ENCODE measurements around the gene ADAM19.
"Not testable (repeated sequence)": the region's sequence is repeated elsewhere in the genome, so short reads cannot be mapped to it uniquely, and the experiment has no call there.

The ADAM19 gene

DNA sequence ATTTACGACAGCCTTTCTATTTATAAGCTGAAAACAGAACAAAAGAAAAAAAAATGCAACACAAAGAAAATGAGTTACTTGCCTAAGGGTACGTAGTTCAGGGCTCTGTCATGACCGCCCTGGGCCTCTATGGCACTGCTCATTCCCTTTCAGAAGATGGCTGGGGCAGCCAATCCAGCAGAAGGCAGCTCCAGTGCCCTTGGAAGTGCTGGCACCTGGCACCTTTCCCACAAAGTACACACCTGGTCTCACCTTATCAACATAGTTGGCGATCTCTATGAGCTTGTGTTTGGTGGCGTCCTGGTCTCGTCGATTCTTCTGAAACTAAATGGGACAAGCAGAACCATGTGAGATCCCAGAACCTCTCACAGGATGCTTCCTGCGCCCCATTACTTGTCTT, 62.4 kb downstream of the ADAM19 start:
- no peak for DNase-seq

DNA sequence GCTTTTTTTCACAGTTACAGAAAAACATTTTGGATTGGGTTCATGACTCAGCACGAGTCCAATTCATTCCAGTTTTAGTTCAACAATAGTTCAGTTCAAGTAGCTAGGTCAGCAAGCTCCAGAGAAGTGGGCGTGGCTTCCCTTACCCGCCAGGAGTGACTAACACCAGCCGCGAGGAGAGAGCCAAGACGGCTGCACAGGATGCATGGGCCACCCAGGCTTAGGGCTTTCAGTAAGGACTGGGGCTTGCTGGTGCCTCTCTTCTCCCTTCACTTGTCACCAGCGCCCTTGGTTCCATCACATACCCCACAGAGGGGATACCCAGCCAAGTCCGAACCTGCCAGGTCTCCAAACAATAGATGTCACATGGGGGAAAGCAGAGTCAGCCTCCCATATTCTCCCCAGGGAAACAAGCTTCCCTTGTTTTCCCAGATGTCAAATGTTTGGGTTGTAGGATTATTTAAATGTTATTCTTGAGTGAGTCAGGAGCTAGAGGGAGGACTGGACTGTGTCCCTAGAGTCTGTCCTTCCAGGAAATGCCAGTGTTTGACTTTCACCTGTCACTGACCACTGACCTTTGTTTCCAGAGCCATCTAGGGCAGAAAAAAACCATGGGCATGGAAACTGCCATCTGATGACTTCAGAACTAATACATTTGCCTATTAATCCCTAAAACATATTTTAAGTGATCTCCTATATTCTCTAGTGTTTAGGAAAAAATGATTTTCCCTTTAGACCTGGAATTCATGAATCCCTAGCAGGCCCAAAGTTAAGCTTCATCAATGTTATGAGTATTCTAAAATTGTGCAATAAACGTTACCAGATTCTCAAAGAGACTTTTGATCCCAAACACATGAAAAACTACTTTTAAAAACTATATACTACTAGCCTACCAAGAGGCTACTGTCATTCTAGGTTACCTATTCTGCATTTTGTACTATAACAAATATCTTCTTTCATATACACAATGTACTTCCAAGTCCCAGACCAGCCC, 63.6 kb downstream of the ADAM19 start:
- no peak for DNase-seq

DNA sequence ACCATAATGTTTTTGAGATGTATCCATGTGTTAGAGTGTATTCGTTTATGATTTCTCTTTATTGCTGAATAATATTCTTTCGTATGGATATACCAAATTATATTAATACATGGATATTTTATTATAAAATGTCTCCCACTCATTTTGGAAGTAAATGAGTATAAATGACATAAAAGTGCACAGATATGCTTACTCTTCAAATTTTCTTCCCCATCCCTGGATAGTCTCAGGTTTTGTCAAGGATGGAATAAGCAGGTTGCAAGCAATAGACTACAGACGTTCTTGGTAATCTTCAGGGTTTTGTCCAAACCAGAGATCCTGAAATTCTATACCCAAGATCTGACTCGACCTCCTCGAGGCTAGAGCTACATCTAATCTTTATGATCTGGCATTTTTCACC, 64.9 kb downstream of the ADAM19 start:
- DNase-seq: no peak

DNA sequence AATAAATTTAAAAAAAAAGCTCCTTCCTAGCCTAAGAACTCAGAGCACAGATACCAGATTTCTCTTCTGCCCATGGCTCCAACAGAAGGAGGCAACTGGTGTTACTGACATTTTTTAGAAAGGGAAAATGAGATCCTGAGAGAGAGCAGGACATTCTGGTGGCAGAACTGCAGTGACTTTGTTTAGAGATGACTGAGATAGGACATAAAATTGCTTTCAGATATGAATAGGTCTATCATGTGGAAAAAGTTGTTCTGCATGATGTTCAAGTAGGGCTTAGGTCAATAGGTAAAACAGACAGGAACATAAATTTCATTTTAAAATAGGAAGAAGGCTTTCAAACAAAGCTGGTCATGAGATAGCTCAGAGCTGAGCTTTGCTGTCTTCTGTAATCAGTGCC, 66.0 kb downstream of the ADAM19 start:
- no peak for DNase-seq

DNA sequence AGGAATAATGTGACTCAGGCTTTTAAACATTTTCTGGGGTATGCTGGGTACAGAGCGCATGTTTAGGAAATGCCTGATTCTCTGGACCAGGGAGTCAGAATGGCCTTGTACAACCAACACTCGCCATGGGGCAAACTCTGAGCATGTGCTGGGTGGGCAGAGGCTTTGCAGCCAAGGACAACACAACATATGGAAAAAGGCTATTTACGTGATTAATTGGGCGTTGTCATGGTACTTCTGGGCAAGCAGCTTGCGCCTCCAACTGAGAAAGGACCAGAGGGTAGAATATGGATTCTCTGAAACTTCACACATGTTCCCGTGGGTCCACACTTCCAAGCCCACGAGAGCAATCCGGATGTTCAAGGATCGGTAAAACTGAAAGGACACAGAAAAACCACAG, 66.5 kb downstream of the ADAM19 start:
- no peak for DNase-seq

DNA sequence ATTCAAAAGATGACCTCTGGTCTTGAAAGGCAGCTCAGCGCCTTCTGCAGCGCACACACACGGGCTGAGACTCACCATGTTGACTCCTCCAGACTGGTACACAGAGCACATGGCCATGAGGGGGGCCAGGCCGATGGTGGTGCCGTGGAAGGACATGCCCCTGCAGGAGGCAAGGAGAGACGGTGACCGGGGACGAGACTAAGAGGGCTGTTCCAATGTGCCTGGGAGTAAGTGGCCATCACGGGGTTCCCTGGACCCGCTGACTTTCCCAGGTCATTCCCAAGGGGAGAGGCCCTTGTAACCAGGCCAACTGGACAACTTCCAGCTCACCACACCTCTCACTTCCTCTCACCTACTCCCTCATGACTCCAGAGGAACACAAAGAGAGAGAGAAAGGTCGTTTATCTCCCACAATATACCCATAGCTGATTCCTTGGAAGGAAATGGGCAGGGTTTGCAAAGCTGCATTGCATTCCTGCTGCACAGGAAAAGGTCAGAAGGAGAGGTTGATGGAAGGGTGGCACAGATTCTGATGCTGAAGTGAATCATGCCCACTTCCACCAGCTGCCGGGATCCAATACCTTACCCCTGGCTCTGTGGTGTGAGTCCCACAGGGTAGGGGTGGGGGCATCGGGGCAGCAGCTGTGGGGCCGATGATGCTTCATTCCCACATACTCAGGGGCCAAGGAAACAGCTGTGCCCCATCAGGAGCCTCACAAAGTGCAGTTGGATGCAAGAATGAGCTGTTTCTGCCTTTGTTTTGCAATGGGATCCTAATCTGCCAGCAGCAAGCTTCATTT, 68.4 kb downstream of the ADAM19 start:
- DNase-seq: no peak

DNA sequence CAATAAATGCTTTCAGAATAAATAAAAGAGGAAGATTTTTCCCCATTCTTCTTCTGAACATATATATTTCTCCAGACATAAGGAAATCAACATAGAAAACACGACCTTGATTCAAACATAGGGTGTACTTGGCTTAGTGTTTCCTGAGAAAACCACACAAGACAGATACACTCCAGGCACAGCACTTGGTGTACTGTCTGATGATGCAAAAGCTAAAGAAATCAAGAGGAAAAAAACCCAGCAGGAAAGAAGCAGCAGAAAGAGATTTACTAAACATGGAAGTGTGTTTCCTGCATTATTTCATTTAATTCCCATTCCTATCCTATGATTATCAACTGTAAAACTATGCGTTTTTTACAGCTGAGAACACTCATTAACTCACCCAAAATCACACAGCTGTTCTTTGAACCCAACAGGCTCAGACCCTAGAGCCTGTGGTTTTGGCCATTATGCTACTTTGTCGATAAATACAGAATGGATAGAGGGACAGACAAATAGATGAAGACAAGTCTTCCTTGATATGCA, 69.4 kb downstream of the ADAM19 start:
- DNase-seq: no peak

DNA sequence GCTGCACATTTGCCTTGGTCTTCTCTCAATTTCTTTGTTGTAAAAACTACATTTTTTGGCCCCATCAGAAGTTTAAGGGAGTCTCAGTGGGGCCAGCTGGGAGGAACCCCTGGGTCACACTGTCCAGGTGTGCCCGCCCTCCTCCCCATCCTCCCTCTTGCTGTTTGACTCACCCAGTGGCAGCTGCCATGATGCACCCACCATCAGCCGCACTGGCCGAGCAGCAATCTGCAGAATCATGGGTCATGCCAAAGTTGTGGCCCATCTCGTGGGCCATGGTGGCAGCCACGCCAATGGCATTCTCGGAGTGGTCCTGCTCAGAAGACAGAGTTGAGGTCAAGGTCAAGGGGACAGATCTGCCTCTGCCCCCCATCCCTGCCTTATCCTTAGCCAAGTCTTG, 70.1 kb downstream of the ADAM19 start:
- DNase-seq: no peak

DNA sequence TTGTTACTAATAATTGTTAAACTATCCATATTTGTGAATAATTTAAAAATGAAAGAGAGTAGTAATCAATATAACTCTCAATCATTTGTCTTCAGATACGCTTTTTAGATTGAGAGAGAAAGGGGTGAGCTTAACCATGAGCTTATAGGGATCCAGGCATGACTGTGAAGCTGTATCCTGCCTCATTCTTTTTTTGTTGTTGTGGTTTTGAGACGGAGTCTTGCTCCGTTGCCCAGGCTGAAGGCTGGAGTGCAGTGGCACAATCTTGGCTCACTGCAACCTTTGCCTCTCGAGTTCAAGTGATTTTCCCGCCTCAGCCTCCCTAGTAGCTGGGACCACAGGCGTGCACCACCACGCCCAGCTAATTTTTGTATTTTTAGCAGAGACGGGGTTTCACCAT, 71.5 kb downstream of the ADAM19 start:
- DNase-seq: no peak

DNA sequence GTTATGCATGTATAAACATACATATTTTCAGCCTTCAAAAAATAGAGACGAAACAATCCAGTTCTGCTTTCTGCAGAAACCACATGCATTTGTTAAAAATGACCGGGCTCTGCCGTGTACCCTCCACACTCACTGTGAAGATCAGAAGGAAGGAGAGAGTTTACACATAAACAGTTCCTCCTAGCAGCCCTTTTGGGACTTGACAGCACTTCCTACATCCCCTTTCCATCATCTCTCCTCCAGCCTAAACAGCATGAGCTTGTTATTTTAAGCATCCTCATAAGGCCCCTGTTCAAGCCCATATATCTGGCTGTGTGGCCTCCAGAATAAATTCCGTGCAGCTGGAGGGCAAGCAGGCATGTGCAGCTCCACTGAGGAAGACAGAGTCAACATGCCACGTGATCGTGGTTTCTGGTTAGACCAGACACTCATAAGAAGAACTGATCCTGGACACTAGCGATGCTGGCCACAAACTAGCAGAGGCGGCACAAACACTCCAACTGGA, 73.4 kb downstream of the ADAM19 start:
- DNase-seq: no peak

DNA sequence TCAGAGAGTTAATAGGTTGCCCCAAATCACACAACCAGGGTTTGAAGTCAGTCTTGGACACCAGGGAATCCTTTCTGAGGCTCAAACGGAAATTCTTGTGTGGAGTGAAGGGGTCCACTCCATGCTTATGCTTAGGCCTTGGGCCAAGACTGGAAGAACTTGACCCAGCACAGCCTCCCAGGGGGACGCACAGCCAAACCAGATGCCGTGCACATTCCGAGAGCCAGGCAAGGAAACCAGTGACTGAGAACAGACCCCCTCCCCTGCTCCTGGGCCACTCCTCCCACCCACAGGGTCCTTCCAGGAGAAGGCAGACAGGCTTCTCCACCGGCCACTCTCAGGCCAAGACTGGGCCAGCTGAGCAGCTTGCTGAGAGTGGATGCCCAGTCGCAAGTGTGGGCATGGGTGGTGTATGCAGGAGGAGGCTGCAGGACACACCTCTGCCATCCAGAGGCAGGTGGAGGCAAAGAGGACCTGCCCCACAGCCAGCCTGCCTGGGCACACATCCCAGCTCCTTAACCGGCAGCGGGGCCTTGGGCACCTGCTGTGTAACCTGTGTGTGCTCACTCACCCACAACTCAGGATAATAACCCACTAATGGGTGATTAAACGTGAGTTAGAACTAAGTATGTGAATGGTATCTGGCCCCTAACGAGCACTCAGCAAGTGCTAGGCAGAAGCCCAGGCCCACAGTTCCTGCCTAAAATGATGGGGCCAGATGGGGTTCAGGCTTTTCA, 77.5 kb downstream of the ADAM19 start:
- no peak for DNase-seq

DNA sequence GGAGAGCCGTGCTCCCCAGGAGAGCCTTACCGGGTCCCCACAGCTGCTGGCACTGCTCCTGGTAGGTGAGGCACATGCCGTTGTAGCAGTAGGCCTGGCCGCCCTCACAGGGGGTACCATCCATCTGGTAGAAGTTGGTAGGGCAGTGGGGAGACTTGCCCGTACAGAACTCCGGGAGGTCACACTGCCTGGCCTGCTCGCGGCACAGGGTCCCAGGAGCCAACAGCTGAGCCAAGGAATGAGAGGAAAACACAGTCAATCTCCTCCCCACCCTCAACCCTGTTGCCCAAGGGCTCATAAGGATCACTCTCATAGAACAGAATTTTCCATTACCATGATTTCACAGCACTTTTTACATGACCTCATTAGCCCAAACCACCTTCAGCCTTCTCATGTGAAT, 78.7 kb downstream of the ADAM19 start:
- DNase-seq: no peak

DNA sequence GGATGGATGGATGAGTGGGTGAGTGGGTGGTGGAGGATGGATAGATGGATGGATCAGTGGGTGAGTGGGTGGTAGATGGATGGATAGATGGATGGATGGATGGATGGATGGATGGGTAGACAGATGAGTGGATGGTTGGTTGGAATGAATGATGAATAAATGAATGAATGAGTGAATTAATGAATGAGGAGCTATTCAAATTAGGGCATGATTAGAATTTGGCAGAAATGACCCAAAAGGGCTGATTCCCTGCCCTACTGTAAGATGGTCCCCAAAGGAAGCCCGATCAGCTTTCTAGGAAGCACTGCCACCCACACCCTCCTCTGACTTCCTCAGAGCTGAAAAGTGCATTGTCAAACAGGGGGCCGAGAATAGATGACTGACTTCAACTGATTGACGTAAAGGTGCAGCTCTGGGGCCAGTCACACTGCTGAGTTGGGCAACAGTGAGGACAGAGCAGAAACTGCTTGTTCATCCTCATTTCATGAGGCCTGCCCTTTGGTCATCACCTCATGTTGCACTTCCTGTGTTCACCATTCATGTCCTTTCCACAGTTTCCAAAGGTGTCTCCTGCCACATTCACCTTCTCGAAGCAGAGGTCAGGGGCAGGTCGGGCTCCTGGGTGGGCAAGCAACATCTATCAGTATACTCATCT, 81.3 kb downstream of the ADAM19 start:
- no peak for DNase-seq

DNA sequence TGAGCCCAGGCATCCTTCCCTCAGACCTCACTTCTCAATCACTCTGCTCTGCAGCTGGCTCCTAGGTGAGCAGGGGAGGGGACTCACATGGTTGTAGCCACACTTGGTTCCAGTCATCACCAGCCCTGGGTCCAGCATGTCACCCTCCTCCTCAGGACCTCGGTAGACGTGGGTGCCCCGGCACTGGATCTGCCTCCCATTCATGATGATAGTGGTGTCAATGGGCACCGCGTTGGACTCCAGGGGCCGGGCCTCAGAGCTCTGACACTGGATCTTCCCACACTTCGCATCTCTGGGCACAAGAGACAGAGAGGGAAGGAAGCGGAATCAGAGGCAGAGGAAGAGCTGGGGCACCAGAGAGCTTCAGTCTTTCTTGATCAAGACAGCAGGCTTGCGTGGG, 82.7 kb downstream of the ADAM19 start:
- no peak for DNase-seq

DNA sequence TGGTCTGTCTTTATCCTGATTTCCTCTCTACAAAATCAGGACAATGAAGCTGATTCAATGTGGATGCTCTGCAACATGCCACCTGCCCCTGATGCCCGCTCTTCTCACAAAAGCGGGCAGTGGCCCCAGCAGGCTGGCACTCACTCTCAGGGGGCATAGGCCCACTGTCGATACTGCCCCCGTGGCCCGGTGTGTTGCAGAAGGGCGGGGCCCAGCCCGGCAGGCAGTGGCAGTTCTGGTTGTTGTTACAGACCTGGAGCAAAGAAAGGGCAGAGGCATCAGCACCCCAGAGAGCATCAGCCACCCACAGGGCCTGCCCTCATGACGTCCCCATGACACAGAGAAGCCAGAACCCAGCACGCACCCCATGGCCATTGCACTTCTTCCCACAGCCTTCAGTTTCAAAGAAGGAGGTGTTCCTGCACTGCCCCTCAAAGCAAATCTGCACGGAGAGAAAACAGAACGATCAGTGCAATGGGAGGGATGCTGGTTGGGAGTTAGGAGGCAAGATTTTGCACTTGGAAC, 84.0 kb downstream of the ADAM19 start:
- no peak for DNase-seq

DNA sequence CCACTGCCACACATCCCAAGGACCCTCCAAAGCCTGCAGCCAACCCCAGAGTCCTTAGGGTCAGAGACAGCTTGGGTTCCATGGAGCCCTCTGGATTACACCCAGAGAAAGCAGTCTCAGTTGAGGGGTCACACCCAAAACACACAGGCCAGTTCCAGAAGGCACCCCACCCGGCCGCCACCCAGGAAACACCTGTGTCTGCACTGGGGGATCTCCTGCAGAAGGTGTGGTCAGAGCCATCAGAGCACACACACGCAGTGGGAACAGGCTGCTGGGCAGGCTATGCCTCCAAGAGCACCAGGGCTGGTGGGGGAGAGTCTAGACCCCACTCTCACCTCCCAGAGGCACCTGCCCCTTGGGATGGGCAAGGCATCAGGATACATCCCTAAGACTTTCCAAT, 88.2 kb downstream of the ADAM19 start:
- DNase-seq: no peak

DNA sequence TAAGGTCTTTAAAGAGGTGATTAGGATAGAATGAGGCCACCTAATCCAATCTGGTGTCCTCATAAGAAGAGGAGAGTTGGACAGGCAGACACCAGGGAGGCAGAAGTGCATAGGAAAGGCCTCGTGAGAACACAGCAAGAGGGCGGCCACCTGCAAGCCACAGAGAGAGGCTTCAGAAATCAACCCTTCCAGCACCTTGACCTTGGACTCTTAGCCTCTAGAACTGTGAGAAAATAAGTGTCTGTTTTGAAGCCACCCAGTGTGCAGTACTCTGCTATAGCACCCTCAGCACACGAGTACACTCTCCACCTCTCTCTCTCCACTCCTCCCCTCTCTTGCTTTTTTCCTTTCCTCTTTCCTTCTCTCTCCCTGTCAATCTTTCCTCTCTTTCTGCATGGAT, 88.7 kb downstream of the ADAM19 start:
- DNase-seq: no peak

DNA sequence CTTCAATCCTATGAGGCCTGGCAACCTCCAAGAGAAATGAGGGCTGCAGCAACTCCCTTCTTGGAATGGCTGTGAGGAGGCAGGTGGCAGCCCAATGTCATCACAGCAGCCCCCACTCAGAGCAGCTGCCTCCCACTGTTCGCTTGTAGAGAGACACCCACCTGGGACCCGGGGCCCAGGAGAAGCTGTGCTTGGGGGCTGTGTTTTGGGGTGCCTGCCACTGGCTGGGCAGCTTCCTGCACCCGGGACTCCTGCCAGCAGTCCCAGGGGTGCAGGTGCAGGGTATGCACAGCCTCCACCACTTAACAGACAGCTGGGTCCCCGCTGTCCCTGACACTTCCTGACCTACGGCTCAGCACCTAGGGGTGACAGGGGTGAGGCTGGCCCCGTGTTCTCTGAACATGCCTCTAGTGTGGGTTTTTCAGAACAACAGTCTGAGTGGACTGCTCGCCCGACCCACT, 89.3 kb downstream of the ADAM19 start:
- DNase-seq: no peak

DNA sequence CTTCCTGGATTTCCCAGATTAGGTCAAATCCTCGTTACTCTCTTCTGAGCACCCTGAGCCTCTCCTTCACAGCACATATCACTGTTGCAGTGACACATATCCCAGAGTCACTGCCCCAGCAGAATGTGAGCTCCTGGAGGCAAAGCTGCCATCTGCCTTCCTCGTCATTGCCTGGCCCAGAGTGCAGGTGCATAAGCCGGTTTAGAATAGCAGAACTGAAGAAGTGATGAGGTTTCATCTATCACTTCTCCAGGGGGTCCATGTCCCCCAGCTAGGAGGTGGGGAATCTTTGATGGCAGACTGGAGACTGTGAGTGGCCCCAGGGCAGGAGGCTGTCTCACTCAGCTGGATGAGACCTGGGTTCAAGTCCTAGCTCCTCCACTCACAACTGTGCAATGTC, 89.8 kb downstream of the ADAM19 start:
- DNase-seq: no peak

DNA sequence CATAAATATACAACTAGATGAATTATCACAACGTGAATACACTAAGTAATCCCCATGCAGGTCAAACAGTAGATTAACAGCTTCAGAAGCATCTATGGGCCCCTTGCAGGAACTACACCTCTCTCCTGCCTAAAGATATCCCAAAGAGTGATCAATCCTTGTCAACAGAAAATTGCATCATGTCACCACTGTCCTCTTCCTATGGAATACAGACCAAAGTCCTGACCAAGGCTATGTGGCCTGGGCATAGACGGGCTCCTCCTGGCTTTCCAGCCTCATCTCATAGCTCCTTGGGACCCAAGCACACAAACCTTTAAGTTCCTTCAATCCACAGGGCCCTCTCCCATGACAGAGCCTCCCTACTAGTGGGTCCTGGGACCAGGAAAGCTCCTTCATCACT, 90.2 kb downstream of the ADAM19 start:
- no peak for DNase-seq

DNA sequence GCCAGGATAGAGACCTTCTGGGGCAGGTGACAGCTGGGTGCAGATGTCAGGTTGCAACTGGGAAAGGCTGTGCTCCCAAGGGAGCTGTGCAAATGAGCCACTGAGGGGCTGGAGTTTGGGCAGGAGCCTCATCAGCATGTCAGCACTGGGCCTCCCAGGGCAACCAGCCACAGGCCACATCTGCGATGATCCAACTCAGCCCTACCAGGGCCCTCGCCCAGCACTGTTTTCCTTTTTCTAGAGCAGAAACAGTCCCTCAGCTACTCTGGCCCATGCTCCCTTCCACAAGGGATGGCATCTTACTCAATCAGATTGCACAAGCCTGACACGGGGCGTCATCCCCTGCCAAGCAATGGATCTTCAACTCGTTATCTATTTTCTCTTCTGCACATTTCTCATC, 90.8 kb downstream of the ADAM19 start:
- DNase-seq: no peak

DNA sequence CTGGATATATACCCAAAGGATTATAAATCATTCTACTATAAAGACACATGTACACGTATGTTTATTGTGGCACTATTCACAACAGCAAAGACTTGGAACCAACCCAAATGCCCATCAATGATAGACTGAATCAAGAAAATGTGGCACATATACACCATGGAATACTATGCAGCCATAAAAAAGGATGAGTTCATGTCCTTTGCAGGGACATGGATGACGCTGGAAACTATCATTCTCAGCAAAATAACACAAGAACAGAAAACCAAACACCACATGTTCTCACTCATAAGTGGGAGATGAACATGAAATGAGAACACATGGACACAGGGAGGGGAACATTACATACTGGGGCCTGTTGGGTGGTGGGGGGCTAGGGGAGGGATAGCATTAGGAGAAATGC, 92.9 kb downstream of the ADAM19 start:
- not testable (repeated sequence) for DNase-seq
